GM20431 (cell line): ENCODE measurements around the gene THRA.

Experiments used
- in situ Hi-C: fragments of 300-500 bp; cut with MseI, MboI; formaldehyde crosslinking; loops from one replicate; pipeline ENCODE4 v1.15.0; 2020; ENCODE audit warnings: low sequenced_read_pairs; ENCODE audit not compliant: unreplicated experiment

The THRA gene, protein sequence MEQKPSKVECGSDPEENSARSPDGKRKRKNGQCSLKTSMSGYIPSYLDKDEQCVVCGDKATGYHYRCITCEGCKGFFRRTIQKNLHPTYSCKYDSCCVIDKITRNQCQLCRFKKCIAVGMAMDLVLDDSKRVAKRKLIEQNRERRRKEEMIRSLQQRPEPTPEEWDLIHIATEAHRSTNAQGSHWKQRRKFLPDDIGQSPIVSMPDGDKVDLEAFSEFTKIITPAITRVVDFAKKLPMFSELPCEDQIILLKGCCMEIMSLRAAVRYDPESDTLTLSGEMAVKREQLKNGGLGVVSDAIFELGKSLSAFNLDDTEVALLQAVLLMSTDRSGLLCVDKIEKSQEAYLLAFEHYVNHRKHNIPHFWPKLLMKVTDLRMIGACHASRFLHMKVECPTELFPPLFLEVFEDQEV

GRCh38 chr17:40062329-40063186 is at the start of gene THRA:
Gene THRA, plus strand, starts transcription at chr17:40062965. Its CDS starts 11,524 bp downstream, at chr17:40074489.
- in situ Hi-C loops = no loop called here

- in situ Hi-C loops = no loop called here
Measured at GRCh38 chr17:40014375-40014980, 48.3 kb upstream of the THRA start.

DNA sequence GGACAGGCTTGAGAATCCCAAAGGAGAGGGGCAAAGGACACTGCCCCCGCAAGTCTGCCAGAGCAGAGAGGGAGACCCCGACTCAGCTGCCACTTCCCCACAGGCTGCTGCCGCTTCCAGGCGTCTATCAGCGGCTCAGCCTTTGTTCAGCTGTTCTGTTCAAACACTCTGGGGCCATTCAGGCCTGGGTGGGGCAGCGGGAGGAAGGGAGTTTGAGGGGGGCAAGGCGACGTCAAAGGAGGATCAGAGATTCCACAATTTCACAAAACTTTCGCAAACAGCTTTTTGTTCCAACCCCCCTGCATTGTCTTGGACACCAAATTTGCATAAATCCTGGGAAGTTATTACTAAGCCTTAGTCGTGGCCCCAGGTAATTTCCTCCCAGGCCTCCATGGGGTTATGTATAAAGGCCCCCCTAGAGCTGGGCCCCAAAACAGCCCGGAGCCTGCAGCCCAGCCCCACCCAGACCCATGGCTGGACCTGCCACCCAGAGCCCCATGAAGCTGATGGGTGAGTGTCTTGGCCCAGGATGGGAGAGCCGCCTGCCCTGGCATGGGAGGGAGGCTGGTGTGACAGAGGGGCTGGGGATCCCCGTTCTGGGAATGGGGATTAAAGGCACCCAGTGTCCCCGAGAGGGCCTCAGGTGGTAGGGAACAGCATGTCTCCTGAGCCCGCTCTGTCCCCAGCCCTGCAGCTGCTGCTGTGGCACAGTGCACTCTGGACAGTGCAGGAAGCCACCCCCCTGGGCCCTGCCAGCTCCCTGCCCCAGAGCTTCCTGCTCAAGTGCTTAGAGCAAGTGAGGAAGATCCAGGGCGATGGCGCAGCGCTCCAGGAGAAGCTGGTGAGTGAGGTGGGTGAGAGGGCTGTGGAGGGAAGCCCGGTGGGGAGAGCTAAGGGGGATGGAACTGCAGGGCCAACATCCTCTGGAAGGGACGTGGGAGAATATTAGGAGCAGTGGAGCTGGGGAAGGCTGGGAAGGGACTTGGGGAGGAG is 47.5 kb upstream of the THRA start, which contains the start of gene CSF3:
Gene CSF3 (plus strand): TSS at position 436 of the 993 bp plus-strand sequence. CDS start 35 bp downstream, at position 471.
- in situ Hi-C loops = no loop called here

GRCh38 chr17:40015998-40016985 is 46.5 kb upstream of the THRA start:
- in situ Hi-C loops = no loop called here

GRCh38 chr17:40017422-40018080 is 45.2 kb upstream of the THRA start:
- in situ Hi-C loops = no loop called here

DNA sequence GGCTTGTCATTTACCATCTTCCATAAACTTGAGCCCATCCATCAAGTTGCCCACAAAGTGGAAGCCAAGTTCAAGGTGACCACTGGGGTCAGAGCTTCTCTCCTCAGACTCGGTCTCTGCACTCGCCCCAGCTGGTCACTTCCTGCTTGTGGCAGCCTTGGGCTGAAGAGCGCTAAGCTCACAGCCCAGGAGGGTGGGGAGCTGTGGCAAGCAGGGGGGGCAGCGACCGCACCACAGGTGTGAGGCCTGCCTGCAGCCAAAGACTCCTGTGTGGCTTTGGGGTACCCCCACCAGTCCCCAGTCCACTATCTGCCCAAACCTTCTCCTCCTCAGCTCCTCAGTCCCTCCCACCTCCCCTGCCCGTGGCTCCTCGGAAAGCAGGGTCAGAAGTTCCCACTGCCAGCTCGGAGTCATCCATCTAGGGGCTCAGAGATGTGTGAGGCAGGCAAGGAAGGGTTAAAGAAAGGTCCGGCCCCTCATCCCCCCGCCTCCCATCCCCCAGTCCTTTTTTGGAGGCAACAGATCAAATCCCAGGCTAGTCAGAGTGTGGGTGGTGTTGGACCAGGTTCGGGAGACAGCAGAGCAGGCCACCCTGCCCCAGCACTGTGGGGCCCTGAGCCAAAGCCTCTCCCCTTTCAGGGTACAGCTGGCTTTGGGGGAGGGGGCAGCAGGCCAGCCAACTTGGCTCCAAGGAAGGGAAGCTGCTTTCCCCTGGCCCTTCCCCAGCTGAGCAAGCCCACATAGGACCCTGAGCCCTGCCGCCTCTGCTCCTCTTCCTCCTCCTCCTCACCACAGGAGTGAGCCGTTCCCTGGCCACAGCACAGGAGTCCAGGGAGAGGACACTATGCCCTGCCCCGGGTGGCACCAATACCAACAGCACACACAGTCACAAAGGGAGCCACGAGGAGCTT is 44.3 kb upstream of the THRA start:
- in situ Hi-C loops = no loop called here

DNA sequence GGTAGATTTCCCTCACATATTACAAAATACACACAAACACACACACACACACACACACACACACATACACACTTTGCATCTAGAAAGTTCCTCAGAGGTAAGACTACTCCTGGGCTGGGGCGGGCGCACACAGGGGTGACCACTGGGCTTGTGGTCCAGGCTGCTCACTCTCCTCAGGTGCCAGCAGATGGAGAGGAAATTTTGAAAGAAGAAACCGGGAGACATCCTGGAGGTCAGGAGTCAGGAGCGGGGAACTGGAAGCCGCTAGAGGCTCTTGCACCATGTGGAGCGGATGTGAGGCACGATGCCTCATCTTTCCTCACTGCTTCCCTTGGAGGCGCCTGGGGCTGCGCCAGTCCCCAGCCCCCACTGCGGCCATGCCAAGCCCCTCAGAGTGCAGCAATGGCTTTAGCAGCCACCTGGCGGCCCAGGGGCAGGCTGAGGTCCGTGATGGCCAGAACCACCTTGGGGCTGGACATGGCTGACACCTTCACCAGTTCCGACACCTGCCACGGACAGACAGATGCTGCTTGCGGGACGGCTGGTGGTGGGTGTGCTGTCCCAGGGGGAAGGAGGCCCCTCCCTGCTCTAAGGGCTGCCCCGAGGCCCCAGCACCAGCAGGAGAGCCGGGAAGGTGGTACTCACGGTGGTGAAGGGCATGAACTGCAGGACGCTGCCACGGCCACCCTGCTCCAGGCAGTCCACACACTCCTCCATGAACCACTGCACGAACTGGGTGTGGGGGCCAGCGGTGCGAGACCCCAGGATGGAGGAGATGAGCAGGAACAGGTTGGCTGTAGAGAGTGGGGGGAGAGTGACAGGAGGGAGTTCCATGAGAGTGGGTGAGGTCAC is 43.4 kb upstream of the THRA start:
- in situ Hi-C loops = no loop called here

DNA sequence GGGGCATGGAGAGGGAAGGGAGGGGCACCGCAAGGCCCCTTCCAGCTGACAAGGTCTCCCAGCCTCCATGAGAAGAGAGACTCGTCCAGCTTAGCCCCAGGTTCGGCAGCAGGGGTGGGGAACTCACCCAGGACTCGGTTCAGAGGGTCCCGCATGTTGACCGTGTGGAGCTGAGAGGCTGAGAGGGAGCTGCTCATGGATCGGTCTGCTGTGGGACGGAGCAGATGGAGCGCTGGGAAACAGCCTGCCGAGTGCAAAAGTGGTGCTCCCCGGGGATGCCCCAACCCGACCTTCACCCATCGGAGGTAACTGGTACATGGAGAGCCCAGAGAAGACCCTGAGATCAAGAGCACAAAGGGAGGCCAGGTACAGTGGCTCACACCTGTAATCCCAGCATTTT is 42.6 kb upstream of the THRA start:
- in situ Hi-C loops = no loop called here

GRCh38 chr17:40021451-40021971 is 41.3 kb upstream of the THRA start:
- in situ Hi-C loops = no loop called here

DNA sequence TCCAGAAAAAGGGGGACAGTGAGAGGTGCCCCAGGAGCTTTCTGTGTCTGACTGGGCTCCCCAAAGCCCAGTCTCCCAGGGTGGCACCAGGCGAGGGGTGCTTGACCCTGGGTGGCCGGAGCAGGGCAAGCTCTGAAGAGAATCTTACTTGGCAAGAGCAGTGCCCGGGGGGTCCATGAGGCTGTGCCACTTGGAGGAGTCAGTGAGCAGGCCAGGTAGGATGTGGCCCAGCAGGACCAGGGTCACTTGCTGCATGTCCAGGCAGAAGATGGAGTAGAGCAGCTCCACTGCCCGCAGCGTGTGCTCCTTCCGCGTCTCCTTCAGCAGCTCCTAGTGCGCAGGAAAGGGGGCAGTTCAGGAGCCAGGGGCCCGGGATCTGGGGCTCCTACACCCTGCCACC is 40.3 kb upstream of the THRA start:
- in situ Hi-C loops = no loop called here

- in situ Hi-C loops = no loop called here
Measured at GRCh38 chr17:40022961-40023541, 39.7 kb upstream of the THRA start.

GRCh38 chr17:40023590-40024292 is 39.0 kb upstream of the THRA start:
- in situ Hi-C loops = no loop called here

DNA sequence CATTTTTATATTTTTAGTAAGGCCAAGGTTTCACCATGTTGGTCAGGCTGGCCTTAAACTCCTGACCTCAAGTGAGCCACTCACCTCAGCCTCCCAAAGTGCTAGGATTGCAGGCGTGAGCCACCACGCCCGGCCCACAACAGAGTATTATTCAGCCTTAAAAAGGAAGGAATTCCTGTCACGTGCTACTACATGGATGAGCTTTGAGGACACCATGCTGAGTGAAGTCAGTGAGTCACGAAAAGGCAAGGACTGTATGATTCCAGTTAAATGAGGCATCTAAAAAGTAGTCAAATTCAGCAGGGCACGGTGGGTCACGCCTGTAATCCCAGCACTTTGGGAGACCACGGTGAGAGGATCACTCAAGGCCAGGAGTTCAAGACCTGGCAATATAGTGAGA is 37.9 kb upstream of the THRA start:
- in situ Hi-C loops = no loop called here

- in situ Hi-C loops = no loop called here
Measured at GRCh38 chr17:40025559-40025958, 37.2 kb upstream of the THRA start.
